Midbrain (tissue), 1 donor: Measurements from ENCODE around the gene MAP3K21.

ENCODE experiments used
- DNase-seq: peaks from one replicate; lab custom pipeline; 2025; lab: John Stamatoyannopoulos, UW

Gene MAP3K21

GRCh38 chr1:233326811-233327650, 493 bp upstream of the MAP3K21 start:
- peak; percentile 34 for DNase-seq

- DNase-seq, result no peak
These were observed 808 bp downstream of the MAP3K21 start for GRCh38 chr1:233328142-233328921.

- no peak for DNase-seq
These were observed 4.4 kb downstream of the MAP3K21 start for GRCh38 chr1:233331676-233332519.

- no peak for DNase-seq
These were observed 5.6 kb downstream of the MAP3K21 start for GRCh38 chr1:233333086-233333485.

- DNase-seq, result no peak
These were observed 6.6 kb downstream of the MAP3K21 start for GRCh38 chr1:233334092-233334491.

GRCh38 chr1:233336554-233337456, 9.3 kb downstream of the MAP3K21 start:
- no peak for DNase-seq

- no peak for DNase-seq
These were observed 10.0 kb downstream of the MAP3K21 start for GRCh38 chr1:233337505-233337904.

- no peak for DNase-seq
These were observed 10.6 kb downstream of the MAP3K21 start for GRCh38 chr1:233338102-233338501.

GRCh38 chr1:233340031-233340555, 12.6 kb downstream of the MAP3K21 start:
- no peak for DNase-seq

- no peak for DNase-seq
These were observed 13.5 kb downstream of the MAP3K21 start for GRCh38 chr1:233340966-233341516.

GRCh38 chr1:233342086-233342485, 14.6 kb downstream of the MAP3K21 start:
- no peak for DNase-seq

- DNase-seq, result no peak
These were observed 15.7 kb downstream of the MAP3K21 start for GRCh38 chr1:233343262-233343661.

GRCh38 chr1:233347338-233347737, 19.8 kb downstream of the MAP3K21 start:
- DNase-seq, result no peak

- no peak for DNase-seq
These were observed 21.6 kb downstream of the MAP3K21 start for GRCh38 chr1:233349137-233349536.

- DNase-seq, result no peak
These were observed 27.5 kb downstream of the MAP3K21 start for GRCh38 chr1:233354983-233355382.

- no peak for DNase-seq
These were observed 28.5 kb downstream of the MAP3K21 start for GRCh38 chr1:233355841-233356704.

- DNase-seq, result no peak
These were observed 29.1 kb downstream of the MAP3K21 start for GRCh38 chr1:233356705-233356987.

- DNase-seq, result no peak
These were observed 30.3 kb downstream of the MAP3K21 start for GRCh38 chr1:233357595-233358397.

- no peak for DNase-seq
These were observed 31.9 kb downstream of the MAP3K21 start for GRCh38 chr1:233359431-233359830.
